Lung (tissue), 12 donors: ENCODE data around the gene PRSS27. TPM values are rescaled to one million over a fixed set of nuclear protein-coding genes. Genes with fewer than 3 reads are reported as not detected.

Experiments used
- ATAC-seq: fragments of 200-7000 bp; cut with Tn5 transposase; one replicate; pipeline ENCODE4 v1.9.1; 2020; ENCODE audit warnings: moderate number of reproducible peaks; ENCODE audit not compliant: insufficient read depth, low FRiP score
- DNase-seq, 3 donors: peaks; one replicate each; pipeline ENCODE4 v3.0.0-alpha.2; 2013 to 2017
- H3K27ac ChIP-seq, 2 donors: one replicate each; pipeline ENCODE4 v1.5.1; 2013; ENCODE audit warnings: mild to moderate bottlenecking in 2 of 2, moderate library complexity in 2 of 2, control low read depth in 1 of 2, inconsistent platforms in 1 of 2, low read depth in 1 of 2, low read length in 1 of 2
- H3K27me3 ChIP-seq, 3 donors: one replicate each; pipeline ENCODE4 v1.5.1; 2013; ENCODE audit warnings: low read length in 2 of 3; ENCODE audit not compliant: control insufficient read depth in 3 of 3, insufficient read depth in 3 of 3
- H3K36me3 ChIP-seq, 4 donors: one replicate each; pipeline ENCODE4 v1.5.1; 2013; ENCODE audit warnings: low read length in 4 of 4, mild to moderate bottlenecking in 1 of 4, moderate library complexity in 1 of 4; ENCODE audit not compliant: control insufficient read depth in 4 of 4, insufficient read depth in 4 of 4
- H3K4me1 ChIP-seq, 5 donors: one replicate each; pipeline ENCODE4 v1.5.1; 2013; ENCODE audit warnings: low read length in 5 of 5, mild to moderate bottlenecking in 2 of 5, moderate library complexity in 1 of 5; ENCODE audit not compliant: control insufficient read depth in 5 of 5, insufficient read depth in 5 of 5
- H3K4me3 ChIP-seq: one replicate; pipeline ENCODE4 v1.5.1; 2013; ENCODE audit warnings: mild to moderate bottlenecking, control low read depth, moderate library complexity
- H3K9ac ChIP-seq, 2 donors: one replicate each; pipeline ENCODE4 v1.5.1; 2013; ENCODE audit warnings: low read length in 2 of 2, control low read depth in 1 of 2; ENCODE audit not compliant: insufficient read depth in 1 of 2
- H3K9me3 ChIP-seq, 4 donors: one replicate each; pipeline ENCODE4 v1.5.1; 2013; ENCODE audit warnings: low read length in 3 of 4, mild to moderate bottlenecking in 1 of 4, moderate library complexity in 1 of 4; ENCODE audit not compliant: control insufficient read depth in 4 of 4, insufficient read depth in 3 of 4
- CTCF ChIP-seq: IDR thresholded peaks from 2 replicates; pipeline ENCODE4 v1.5.1; 2012; ENCODE audit warnings: mild to moderate bottlenecking; ENCODE audit errors: control extremely low read depth, extremely low read depth
- WGBS, 2 donors: extraction: QIAGEN DNeasy Blood & Tissue Kit; methylation state at CpG; one replicate each; pipeline ENCODE4 v1.1.7; 2013; 5-methylcytosine and 5-hydroxymethylcytosine counted together
- polyA plus RNA-seq, 2 donors: library from polyadenylated mRNA; stranded (reverse); fragments of 200-250 nt; gene quantifications; one replicate each; pipeline ENCODE4 v1.2.1, GENCODE V29; 2013
- total RNA-seq, 2 donors: library from RNA; depleted of rRNA in 1 of 2; stranded (reverse); fragments of >200 nt in 1 of 2; gene quantifications; one replicate each; pipeline ENCODE4 v1.2.1, GENCODE V29; 2014 to 2021
- donor health status: control.
- donor health status: control.
- donor health status: Bipolar disorder and iron deficiency.
- donor health status: healthy.
- donor health status: DM: yes; HTN: yes; CAD: no.

Gene PRSS27
- total and polyA plus RNA-seq, 4 donors: 1.1 to 2.5 (median 2.1) TPM

- Histone ChIP-seq H3K27me3 (no peaks in the 10 kb centered on the region), H3K9me3 (no peaks in the 10 kb centered on the region), H3K27ac (no peak overlapping the region), H3K4me1 (no peaks in the 10 kb centered on the region), H3K4me3 (no peak overlapping the region), H3K9ac (no peak overlapping the region), H3K36me3 (peaks cover 3 to 75% (median 8%) of the 10 kb centered on the region in 4 donors)
- WGBS, 2 donors: 95 to 97% methylated on average over 20 to 22 of the region's 22 CpGs
- no peak for TF ChIP-seq CTCF
- no peak for DNase-seq
- ATAC-seq: no peak
Observed at GRCh38 chr16:2706611-2707311, 13.3 kb downstream of the PRSS27 start.

- 95 to 97% methylated on average over 16 to 17 of the region's 17 CpGs for WGBS, 2 donors
- TF ChIP-seq CTCF: no peak
- H3K27ac ChIP-seq: no peak overlapping the region
- H3K4me3 ChIP-seq: no peak overlapping the region
- no peaks in the 10 kb centered on the region for H3K27me3 ChIP-seq
- no peak for DNase-seq
- H3K9me3 ChIP-seq: no peaks in the 10 kb centered on the region
- H3K36me3 ChIP-seq: peaks cover 3 to 81% (median 8%) of the 10 kb centered on the region in 4 donors
- no peaks in the 10 kb centered on the region for H3K4me1 ChIP-seq
- no peak overlapping the region for H3K9ac ChIP-seq
- no peak for ATAC-seq
Observed at GRCh38 chr16:2706085-2706484, 13.9 kb downstream of the PRSS27 start.

GRCh38 chr16:2705351-2705750, 14.7 kb downstream of the PRSS27 start:
- Histone ChIP-seq H3K27ac (no peak overlapping the region), H3K36me3 (peaks cover 2 to 87% (median 8%) of the 10 kb centered on the region in 4 donors), H3K9me3 (no peaks in the 10 kb centered on the region), H3K4me3 (no peak overlapping the region), H3K9ac (no peak overlapping the region), H3K27me3 (no peaks in the 10 kb centered on the region), H3K4me1 (no peaks in the 10 kb centered on the region)
- 91 to 95% methylated on average over 10 of the region's 10 CpGs for WGBS, 2 donors
- TF ChIP-seq CTCF: no peak
- ATAC-seq (no peak), DNase-seq (no peak)

GRCh38 chr16:2704983-2705275, 15.1 kb downstream of the PRSS27 start:
- Histone ChIP-seq H3K4me3 (no peak overlapping the region), H3K27me3 (no peaks in the 10 kb centered on the region), H3K9ac (no peak overlapping the region), H3K4me1 (no peaks in the 10 kb centered on the region), H3K36me3 (peaks cover 2 to 87% (median 8%) of the 10 kb centered on the region in 4 donors), H3K9me3 (no peaks in the 10 kb centered on the region), H3K27ac (no peak overlapping the region)
- DNase-seq: no peak
- WGBS, 2 donors: 94 to 96% methylated on average over 14 of the region's 14 CpGs
- ATAC-seq: no peak
- no peak for TF ChIP-seq CTCF
